Esophagus muscularis mucosa (tissue), 4 donors: ENCODE measurements around the gene DDX21. TPM values are rescaled to one million over a fixed set of nuclear protein-coding genes. Genes with fewer than 3 reads are reported as not detected.
"Not testable (repeated sequence)": the region's sequence is repeated elsewhere in the genome, so short reads cannot be mapped to it uniquely, and the experiment has no call there.

Experiments
- DNase-seq: peaks from one replicate; pipeline ENCODE4 v3.0.0-alpha.2; 2017; ENCODE audit errors: extremely low spot score
- H3K27ac ChIP-seq, 4 donors: fragments of 200-600 bp; sonication (generic); replicated peaks in 1 of 4; 1 replicate in 3 of 4; 2 replicates in 1 of 4; pipeline ENCODE4 v1.5.1; 2016 to 2019; ENCODE audit warnings: mild to moderate bottlenecking in 1 of 4
- H3K27me3 ChIP-seq, 4 donors: fragments of 200-600 bp; sonication (generic); one replicate each; pipeline versions ENCODE4 v1.5.1 to v1.6.0; 2016 to 2019
- H3K36me3 ChIP-seq, 4 donors: fragments of 200-600 bp; sonication (generic); one replicate each; pipeline ENCODE4 v1.5.1; 2016 to 2019
- H3K4me1 ChIP-seq, 4 donors: fragments of 200-600 bp; sonication (generic); one replicate each; pipeline ENCODE4 v1.5.1; 2016 to 2019
- H3K4me3 ChIP-seq, 4 donors: fragments of 200-600 bp; sonication (generic); 1 replicate in 2 of 4; 2 replicates in 2 of 4; pipeline ENCODE4 v1.5.1; 2016 to 2019; ENCODE audit warnings: mild to moderate bottlenecking in 4 of 4, moderate library complexity in 1 of 4
- H3K9me3 ChIP-seq, 4 donors: fragments of 200-600 bp; sonication (generic); 1 replicate in 3 of 4; 2 replicates in 1 of 4; pipeline ENCODE4 v1.5.1; 2016 to 2019
- CTCF ChIP-seq, 3 experiments: fragments of 200-600 bp in 2 of 3; fragments of 450-650 bp in 1 of 3; sonication (generic) in 2 of 3; IDR thresholded peaks; one replicate each; pipeline ENCODE4 v1.5.1; 2017 to 2019; ENCODE audit warnings: antibody characterized with exemption in 3 of 3, mild to moderate bottlenecking in 2 of 3, moderate library complexity in 1 of 3
- EP300 ChIP-seq: sonication (generic); formaldehyde crosslinking; IDR thresholded peaks from one replicate; pipeline ENCODE4 v1.6.1; 2017; ENCODE audit warnings: antibody characterized with exemption
- POLR2A ChIP-seq: fragments of 450-650 bp; IDR thresholded peaks from one replicate; pipeline ENCODE4 v1.6.1; 2017; ENCODE audit warnings: antibody characterized with exemption, moderate library complexity, mild to moderate bottlenecking, low read depth
- POLR2AphosphoS5 ChIP-seq, 2 donors: sonication (generic); formaldehyde crosslinking; IDR thresholded peaks; one replicate each; pipeline ENCODE4 v1.6.1; 2017; ENCODE audit warnings: antibody characterized with exemption in 2 of 2
- WGBS: methylation state at CpG from one replicate; pipeline ENCODE4 v1.1.5; 2018; 5-methylcytosine and 5-hydroxymethylcytosine counted together
- intact Hi-C: fragments of 100-400 bp; cut with DNase I; formaldehyde crosslinking; loops from one replicate; pipeline ENCODE4 v1.15.1; 2023
- total RNA-seq, 4 donors: library from RNA; depleted of rRNA; stranded (reverse); fragments of >200 nt; gene quantifications; one replicate each; pipeline versions ENCODE4 v1.1.0 to v1.2.1, GENCODE V29; 2016

DDX21 gene
- total RNA-seq, 4 donors from 2014 or later = 26.5 to 98.9 (median 30.8) TPM

GRCh38 chr10:69010151-69010640, 54.2 kb downstream of the DDX21 start:
- Histone ChIP-seq H3K27me3 (no peaks in the 10 kb centered on the region), H3K4me1 (peaks cover 0 to 7% (median 3%) of the 10 kb centered on the region in 4 donors), H3K9me3 (no peaks in the 10 kb centered on the region), H3K36me3 (peaks cover 26 to 94% (median 66%) of the 10 kb centered on the region in 4 donors), H3K4me3 (no peak overlapping the region), H3K27ac (no peak overlapping the region)
- TF ChIP-seq CTCF (IDR thresholded peaks at IDR 0.05) (no peak), POLR2AphosphoS5 (IDR thresholded peaks at IDR 0.05) (no peak), EP300 (no peak), POLR2A (no peak)
- no peak for DNase-seq
- WGBS = 58% methylated on average over 1 of the region's 1 CpG
- intact Hi-C loops = no loop called here

- H3K9me3 ChIP-seq, H3K27me3 ChIP-seq, DNase-seq, intact Hi-C loops, H3K27ac ChIP-seq, H3K4me3 ChIP-seq, H3K4me1 ChIP-seq: not testable (repeated sequence)
- peaks cover 28 to 94% (median 75%) of the 10 kb centered on the region in 4 donors for H3K36me3 ChIP-seq
- WGBS = 94% methylated on average over 2 of the region's 2 CpGs
Measured at GRCh38 chr10:69012778-69013177, 56.8 kb downstream of the DDX21 start.

GRCh38 chr10:69014171-69014570, 58.2 kb downstream of the DDX21 start:
- no peak overlapping the region for H3K4me3 ChIP-seq
- TF ChIP-seq POLR2A (no peak), CTCF (IDR thresholded peaks at IDR 0.05) (no peak), EP300 (no peak), POLR2AphosphoS5 (IDR thresholded peaks at IDR 0.05) (no peak)
- WGBS = 93% methylated on average over 1 of the region's 1 CpG
- no peak for DNase-seq
- H3K27ac ChIP-seq = no peak overlapping the region
- H3K4me1 ChIP-seq = peaks cover 0 to 4% (median 0%) of the 10 kb centered on the region in 4 donors
- intact Hi-C loops = no loop called here
- peaks cover 28 to 100% (median 82%) of the 10 kb centered on the region in 4 donors for H3K36me3 ChIP-seq
- no peaks in the 10 kb centered on the region for H3K27me3 ChIP-seq
- no peaks in the 10 kb centered on the region for H3K9me3 ChIP-seq

- Histone ChIP-seq H3K9me3 (no peaks in the 10 kb centered on the region), H3K27me3 (no peaks in the 10 kb centered on the region), H3K36me3 (peaks cover 15 to 59% (median 51%) of the 10 kb centered on the region in 4 donors), H3K4me1 (no peaks in the 10 kb centered on the region), H3K4me3 (no peak overlapping the region), H3K27ac (no peak overlapping the region)
- TF ChIP-seq CTCF (IDR thresholded peaks at IDR 0.05) (no peak), POLR2A (no peak), POLR2AphosphoS5 (IDR thresholded peaks at IDR 0.05) (no peak), EP300 (no peak)
- intact Hi-C loops = no loop called here
- 89% methylated on average over 3 of the region's 3 CpGs for WGBS
- no peak for DNase-seq
Measured at GRCh38 chr10:69018613-69019012, 62.6 kb downstream of the DDX21 start.

- Histone ChIP-seq H3K9me3 (no peaks in the 10 kb centered on the region), H3K27me3 (no peaks in the 10 kb centered on the region), H3K4me3 (no peak overlapping the region), H3K36me3 (peaks cover 0 to 19% (median 11%) of the 10 kb centered on the region in 4 donors), H3K27ac (no peak overlapping the region), H3K4me1 (no peaks in the 10 kb centered on the region)
- intact Hi-C loops = no loop called here
- 97% methylated on average over 18 of the region's 19 CpGs for WGBS
- no peak for DNase-seq
- TF ChIP-seq POLR2A = no peak
- no peak for TF ChIP-seq CTCF (IDR thresholded peaks at IDR 0.05)
- TF ChIP-seq POLR2AphosphoS5 (IDR thresholded peaks at IDR 0.05) = no peak
- TF ChIP-seq EP300 = no peak
Measured at GRCh38 chr10:69022611-69023010, 66.6 kb downstream of the DDX21 start.
